Endodermal cell (in vitro differentiated cells): ENCODE results near the gene ZNF511. TPM values are rescaled to one million over a fixed set of nuclear protein-coding genes. Genes with fewer than 3 reads are reported as not detected.

Source experiments
- DNase-seq: peaks from one replicate; pipeline ENCODE4 v3.0.0-alpha.2; 2017
- H3K27ac ChIP-seq: 2 replicates; pipeline ENCODE4 v1.5.1; 2013; ENCODE audit warnings: mild to moderate bottlenecking, low read depth, low read length, moderate library complexity
- H3K27me3 ChIP-seq: 2 replicates; pipeline ENCODE4 v1.6.1; 2013; ENCODE audit warnings: mild to moderate bottlenecking, low read length, moderate library complexity; ENCODE audit not compliant: insufficient read depth, control insufficient read depth, poor library complexity, severe bottlenecking
- H3K36me3 ChIP-seq: 2 replicates; pipeline ENCODE4 v1.7.0; 2013; ENCODE audit warnings: mild to moderate bottlenecking, low read length, moderate library complexity; ENCODE audit not compliant: control insufficient read depth, insufficient read depth
- H3K4me1 ChIP-seq: one replicate; pipeline ENCODE4 v1.7.0; 2013; ENCODE audit warnings: low read length; ENCODE audit not compliant: control insufficient read depth, insufficient read depth
- H3K4me3 ChIP-seq: 2 replicates; pipeline ENCODE4 v1.5.1; 2013; ENCODE audit warnings: mild to moderate bottlenecking, low read length, moderate library complexity
- H3K9ac ChIP-seq: 2 replicates; pipeline ENCODE4 v1.6.1; 2013; ENCODE audit warnings: mild to moderate bottlenecking, low read length, moderate library complexity; ENCODE audit not compliant: poor library complexity, severe bottlenecking; ENCODE audit errors: extremely low read depth
- H3K9me3 ChIP-seq: 2 replicates; pipeline ENCODE4 v1.6.1; 2013; ENCODE audit warnings: mild to moderate bottlenecking, low read length, moderate library complexity; ENCODE audit not compliant: control insufficient read depth
- H3K27ac Mint-ChIP-seq: 2 replicates; pipeline ENCODE4 v1.8.0; 2020; ENCODE audit warnings: mixed read lengths
- H3K27me3 Mint-ChIP-seq: 2 replicates; pipeline ENCODE4 v1.8.0; 2021; ENCODE audit warnings: mild to moderate bottlenecking, mixed read lengths; ENCODE audit not compliant: insufficient read depth
- H3K36me3 Mint-ChIP-seq: 2 replicates; pipeline ENCODE4 v1.8.0; 2020; ENCODE audit warnings: low read depth, mixed read lengths
- H3K4me1 Mint-ChIP-seq: 2 replicates; pipeline ENCODE4 v1.8.0; 2020; ENCODE audit warnings: mixed read lengths
- H3K4me3 Mint-ChIP-seq: 2 replicates; pipeline ENCODE4 v1.8.0; 2020; ENCODE audit warnings: mild to moderate bottlenecking, moderate library complexity, mixed read lengths
- H3K9me3 Mint-ChIP-seq: 2 replicates; pipeline ENCODE4 v1.8.0; 2020; ENCODE audit warnings: mild to moderate bottlenecking, mixed read lengths
- whole genome bisulfite sequencing, 2 experiments: methylation state at CpG; one replicate each; pipeline versions ENCODE4 v1.1.5 to v1.1.7; 2013; ENCODE audit warnings: missing lambda C conversion rate in 2 of 2, mixed read lengths in 1 of 2; ENCODE audit not compliant: insufficient coverage in 1 of 2, insufficient read length in 1 of 2; 5-methylcytosine and 5-hydroxymethylcytosine counted together
- total RNA-seq, 2 donors: library from RNA; stranded (reverse); fragmentation: NEBNext Ultra II Directional in 1 of 2; extraction: Animal tissue kit (Norgen Biotek cat#: 25700) in 1 of 2; gene quantifications; 2 replicates in 1 of 2; 3 replicates in 1 of 2; pipeline ENCODE4 v1.2.1, GENCODE V29; 2021
- TF ChIP-seq, protein P1 (sequence below): fragments of 200-600 bp; sonication (generic); conservative IDR thresholded peaks from 2 replicates; pipeline ENCODE4 v1.5.0; 2021; ENCODE audit warnings: antibody characterized with exemption, mild to moderate bottlenecking

The ZNF511 gene
- total RNA-seq, 2 donors from 2014 or later: 48.1 to 57.6 TPM

DNA sequence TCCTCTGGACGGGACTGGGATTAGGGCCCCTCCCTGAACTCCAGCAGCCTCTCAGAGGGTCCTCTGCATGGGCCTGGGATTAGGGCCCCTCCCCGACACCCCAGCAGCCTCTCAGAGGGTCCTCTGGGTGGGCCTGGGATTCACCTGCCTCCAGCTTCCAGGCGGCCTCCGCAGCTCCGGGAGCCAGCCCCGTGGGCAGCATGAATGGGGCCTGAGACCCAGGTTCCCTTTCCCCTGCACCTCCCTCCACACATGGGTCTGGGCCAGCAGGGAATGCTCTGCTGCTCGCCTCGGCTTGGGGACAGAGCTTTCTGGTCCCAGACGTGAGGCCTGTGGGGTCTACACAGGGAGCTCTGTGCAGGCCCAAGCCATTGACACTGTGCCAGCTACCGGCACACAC lies 5.5 kb upstream of the ZNF511 start:
- Histone ChIP-seq H3K4me3 (no peak overlapping the region), H3K27me3 (no peaks in the 10 kb centered on the region), H3K27ac (no peak overlapping the region), H3K9ac (no peak overlapping the region), H3K4me1 (peaks cover 14% of the 10 kb centered on the region), H3K9me3 (no peaks in the 10 kb centered on the region), H3K36me3 (peaks cover 34% of the 10 kb centered on the region)
- Mint-ChIP-seq H3K27me3 (no peaks in the 10 kb centered on the region), H3K9me3 (no peaks in the 10 kb centered on the region), H3K36me3 (peaks cover 39% of the 10 kb centered on the region), H3K27ac (no peak overlapping the region), H3K4me1 (peaks cover 17% of the 10 kb centered on the region), H3K4me3 (no peak overlapping the region)
- WGBS, 2 experiments: 93 to 94% methylated on average over 6 to 10 of the region's 10 CpGs
- no peak for DNase-seq
- TF ChIP-seq, protein P1, sequence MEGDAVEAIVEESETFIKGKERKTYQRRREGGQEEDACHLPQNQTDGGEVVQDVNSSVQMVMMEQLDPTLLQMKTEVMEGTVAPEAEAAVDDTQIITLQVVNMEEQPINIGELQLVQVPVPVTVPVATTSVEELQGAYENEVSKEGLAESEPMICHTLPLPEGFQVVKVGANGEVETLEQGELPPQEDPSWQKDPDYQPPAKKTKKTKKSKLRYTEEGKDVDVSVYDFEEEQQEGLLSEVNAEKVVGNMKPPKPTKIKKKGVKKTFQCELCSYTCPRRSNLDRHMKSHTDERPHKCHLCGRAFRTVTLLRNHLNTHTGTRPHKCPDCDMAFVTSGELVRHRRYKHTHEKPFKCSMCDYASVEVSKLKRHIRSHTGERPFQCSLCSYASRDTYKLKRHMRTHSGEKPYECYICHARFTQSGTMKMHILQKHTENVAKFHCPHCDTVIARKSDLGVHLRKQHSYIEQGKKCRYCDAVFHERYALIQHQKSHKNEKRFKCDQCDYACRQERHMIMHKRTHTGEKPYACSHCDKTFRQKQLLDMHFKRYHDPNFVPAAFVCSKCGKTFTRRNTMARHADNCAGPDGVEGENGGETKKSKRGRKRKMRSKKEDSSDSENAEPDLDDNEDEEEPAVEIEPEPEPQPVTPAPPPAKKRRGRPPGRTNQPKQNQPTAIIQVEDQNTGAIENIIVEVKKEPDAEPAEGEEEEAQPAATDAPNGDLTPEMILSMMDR: no peak

DNA sequence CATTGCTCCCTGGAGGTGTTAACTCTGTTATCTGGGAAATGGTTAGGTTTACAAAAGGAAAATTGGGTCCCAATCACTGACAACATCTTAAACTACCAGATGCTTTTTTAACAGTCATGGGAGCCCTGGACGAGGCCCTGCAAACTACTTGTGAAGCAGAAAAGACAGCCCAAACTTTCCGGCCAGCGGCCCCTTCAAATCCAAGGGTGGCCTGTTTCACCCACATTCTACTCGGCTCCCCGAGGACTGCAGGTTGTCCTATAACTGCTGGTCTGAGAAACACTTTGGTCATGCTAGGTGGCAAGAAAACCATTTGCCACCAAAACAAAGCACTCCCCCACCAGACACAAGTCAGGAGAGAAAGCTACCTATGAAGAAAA lies 2.6 kb upstream of the ZNF511 start:
- 86 to 88% methylated on average over 4 to 5 of the region's 5 CpGs for WGBS, 2 experiments
- Histone ChIP-seq H3K4me1 (peaks cover 14% of the 10 kb centered on the region), H3K9ac (no peak overlapping the region), H3K4me3 (peak overlapping the region; percentile 4), H3K36me3 (peaks cover 23% of the 10 kb centered on the region), H3K27me3 (no peaks in the 10 kb centered on the region), H3K27ac (no peak overlapping the region), H3K9me3 (no peaks in the 10 kb centered on the region)
- TF ChIP-seq, protein P1: no peak
- no peaks in the 10 kb centered on the region for H3K27me3 Mint-ChIP-seq
- H3K4me3 Mint-ChIP-seq: no peak overlapping the region
- peaks cover 17% of the 10 kb centered on the region for H3K4me1 Mint-ChIP-seq
- DNase-seq: no peak
- H3K9me3 Mint-ChIP-seq: no peaks in the 10 kb centered on the region
- H3K27ac Mint-ChIP-seq: no peak overlapping the region
- peaks cover 22% of the 10 kb centered on the region for H3K36me3 Mint-ChIP-seq

- peaks cover 14% of the 10 kb centered on the region for H3K4me1 ChIP-seq
- H3K9ac ChIP-seq: no peak overlapping the region
- DNase-seq: no peak
- H3K9me3 Mint-ChIP-seq: no peaks in the 10 kb centered on the region
- TF ChIP-seq, protein P1: no peak
- no peak overlapping the region for H3K27ac ChIP-seq
- H3K4me1 Mint-ChIP-seq: peaks cover 17% of the 10 kb centered on the region
- peaks cover 31% of the 10 kb centered on the region for H3K36me3 Mint-ChIP-seq
- no peaks in the 10 kb centered on the region for H3K27me3 ChIP-seq
- H3K4me3 Mint-ChIP-seq: peak overlapping the region; percentile 93
- WGBS, 2 experiments: 93 to 97% methylated on average over 11 to 17 of the region's 17 CpGs
- no peaks in the 10 kb centered on the region for H3K27me3 Mint-ChIP-seq
- H3K36me3 ChIP-seq: peaks cover 28% of the 10 kb centered on the region
- H3K27ac Mint-ChIP-seq: no peak overlapping the region
- H3K4me3 ChIP-seq: peak overlapping the region; percentile 96
- no peaks in the 10 kb centered on the region for H3K9me3 ChIP-seq
These were observed 1.8 kb upstream of the ZNF511 start for GRCh38 chr10:133306941-133307379.
